Fibroblast of pulmonary artery (primary cell): ENCODE data around the gene NTRK3.

Experiments used
- DNase-seq: peaks from one replicate; pipeline ENCODE4 v3.0.0-alpha.2; 2010; ENCODE audit warnings: low read depth
- H3K4me3 ChIP-seq: replicated peaks from 2 replicates; pipeline ENCODE4 v1.5.1; 2011; ENCODE audit warnings: low read depth, mild to moderate bottlenecking, control low read depth, low read length, moderate library complexity
- CTCF ChIP-seq: IDR thresholded peaks from 2 replicates; pipeline ENCODE4 v1.5.1; 2011; ENCODE audit warnings: mild to moderate bottlenecking, control low read depth, low read length, inconsistent platforms; ENCODE audit errors: missing control alignments

Gene NTRK3

DNA sequence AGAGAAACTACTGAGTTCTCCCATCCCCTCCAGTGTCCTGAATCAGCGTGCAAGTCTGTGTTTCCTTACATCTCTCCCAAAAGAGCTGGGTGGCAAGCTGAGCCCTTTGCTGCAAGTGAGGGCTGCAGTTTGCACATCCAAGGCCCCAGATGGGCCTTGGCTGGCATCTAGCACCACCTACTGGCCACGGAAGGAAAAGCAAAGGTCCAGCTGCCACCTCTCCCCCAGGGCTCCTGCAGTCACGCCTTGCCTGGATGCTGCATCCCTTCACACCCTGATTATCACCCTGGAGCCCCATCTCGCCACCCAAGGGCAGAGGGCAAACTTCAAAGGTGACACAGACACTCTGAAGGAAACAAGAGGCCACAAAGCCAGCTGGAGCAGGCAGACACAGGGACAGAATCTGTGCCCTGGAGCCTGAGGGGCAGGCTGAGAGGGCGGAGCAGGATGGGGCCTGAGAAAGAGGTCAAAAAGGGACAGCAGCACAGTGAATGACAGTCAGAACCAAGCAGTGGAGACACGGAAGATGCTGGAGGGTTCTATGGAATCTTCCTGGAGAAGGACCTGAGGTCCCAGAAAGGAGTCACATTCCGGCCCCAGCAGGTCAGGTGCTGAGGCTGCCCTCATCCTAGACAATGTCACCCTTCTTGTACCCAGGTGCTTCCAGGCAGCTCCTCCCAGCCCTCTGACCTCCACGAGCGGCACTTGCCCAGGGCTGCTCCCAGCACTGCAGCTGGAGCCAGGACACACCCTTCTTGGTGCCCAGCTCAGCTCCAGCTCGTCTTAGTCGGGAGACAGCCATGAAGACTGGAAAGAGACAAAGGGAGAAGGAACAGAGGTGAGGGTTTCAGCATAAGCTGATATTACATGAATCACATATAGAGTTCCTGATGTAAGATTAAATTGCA lies 18.3 kb upstream of the NTRK3 start:
- no peak overlapping the region for H3K4me3 ChIP-seq
- TF ChIP-seq CTCF = peak; percentile 94
- DNase-seq = peak; percentile 69

DNA sequence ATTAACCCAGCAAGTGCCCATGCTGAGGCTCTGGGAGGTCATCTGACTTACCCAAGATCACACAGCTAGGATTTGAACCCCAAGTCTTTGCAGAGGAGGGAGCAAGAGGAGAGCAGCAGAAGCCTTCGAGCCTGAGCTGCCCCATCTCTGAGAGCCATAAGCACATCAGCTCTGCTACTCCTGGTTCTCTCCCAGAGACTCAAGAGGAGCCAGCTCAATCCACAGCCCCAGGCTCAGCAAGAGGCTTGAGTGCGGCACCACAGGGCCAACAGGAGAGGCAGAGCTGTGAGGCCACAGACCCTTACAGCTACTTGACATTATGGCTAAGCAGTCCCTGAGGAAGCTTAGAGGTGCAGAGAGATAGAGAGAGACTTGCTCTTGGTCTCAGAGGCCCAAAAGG lies 15.9 kb upstream of the NTRK3 start:
- no peak for DNase-seq
- no peak overlapping the region for H3K4me3 ChIP-seq
- TF ChIP-seq CTCF = no peak

DNA sequence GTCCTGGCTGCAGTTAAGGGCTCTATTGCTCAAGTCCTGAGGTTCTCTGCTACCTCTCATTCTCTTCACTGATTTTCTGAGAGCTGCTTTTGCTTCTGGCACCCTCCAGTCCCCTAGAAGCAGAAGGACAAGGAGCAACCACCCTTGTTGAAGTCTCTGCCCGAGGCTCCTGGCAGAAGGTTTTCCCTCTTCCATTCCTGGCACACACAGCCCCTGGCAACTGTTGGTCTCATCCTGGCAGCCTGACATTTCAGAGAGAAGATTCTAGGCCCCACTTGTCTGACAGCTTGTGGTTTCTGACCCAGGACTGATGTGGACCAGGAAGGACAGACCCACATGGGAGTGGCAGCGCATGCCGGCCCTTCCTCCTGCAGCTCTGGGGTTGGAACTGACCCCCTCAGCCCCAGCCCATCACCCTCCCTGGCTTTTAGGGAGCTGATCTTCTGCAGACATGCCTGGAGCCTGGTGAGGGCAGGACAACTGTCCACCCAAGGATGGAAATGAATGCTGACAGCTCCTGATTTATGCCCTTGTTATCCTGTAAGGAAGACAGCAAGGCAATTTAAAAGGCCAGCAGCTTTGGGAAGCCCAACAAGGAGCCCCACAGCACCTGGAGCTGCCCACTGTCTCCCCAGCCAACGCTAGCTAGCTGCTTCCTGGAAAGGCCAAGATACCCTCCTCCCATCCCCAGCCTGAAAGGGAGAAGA lies 13.0 kb upstream of the NTRK3 start:
- no peak for TF ChIP-seq CTCF
- no peak for DNase-seq
- no peak overlapping the region for H3K4me3 ChIP-seq

DNA sequence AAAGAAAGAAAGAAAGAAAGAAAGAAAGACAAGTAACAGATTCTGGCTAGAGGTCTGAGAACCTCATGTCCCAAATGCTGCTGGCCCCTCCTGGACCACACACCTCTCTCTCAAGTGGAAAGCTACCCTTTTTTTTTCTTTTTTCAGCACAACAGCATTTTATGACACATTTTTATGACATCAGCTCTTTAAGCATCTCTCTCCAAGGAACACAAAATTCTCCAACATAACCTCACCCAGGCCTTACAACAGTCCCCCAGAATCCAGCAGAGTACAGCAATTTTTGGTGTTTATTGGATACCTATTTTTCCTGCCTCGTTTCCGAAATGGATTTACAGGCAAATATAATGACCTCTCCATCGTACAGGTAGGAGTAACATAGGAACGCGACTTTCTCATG lies 11.2 kb upstream of the NTRK3 start:
- TF ChIP-seq CTCF = no peak
- DNase-seq = no peak
- H3K4me3 ChIP-seq = no peak overlapping the region

DNA sequence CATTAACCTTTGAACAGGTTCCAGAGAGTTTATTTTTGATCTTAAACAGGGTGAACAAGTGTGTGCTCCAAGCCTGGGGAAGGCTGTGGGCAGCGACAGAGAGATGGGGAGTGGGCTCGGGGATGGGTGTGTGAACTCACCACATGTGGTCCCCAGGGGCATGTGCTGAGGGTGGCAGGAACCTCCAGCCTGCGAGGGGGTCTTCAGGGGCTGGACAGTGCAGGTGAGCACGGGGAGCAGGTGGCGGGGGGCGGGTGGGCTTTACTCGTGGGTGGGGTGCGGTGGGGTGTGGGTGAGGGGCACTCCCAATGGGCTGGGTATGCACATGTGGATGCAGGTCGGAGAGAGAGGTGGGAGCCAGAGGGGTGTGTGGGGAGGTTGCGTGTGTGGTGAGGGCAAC lies 9.6 kb upstream of the NTRK3 start:
- H3K4me3 ChIP-seq = no peak overlapping the region
- DNase-seq = no peak
- no peak for TF ChIP-seq CTCF

DNA sequence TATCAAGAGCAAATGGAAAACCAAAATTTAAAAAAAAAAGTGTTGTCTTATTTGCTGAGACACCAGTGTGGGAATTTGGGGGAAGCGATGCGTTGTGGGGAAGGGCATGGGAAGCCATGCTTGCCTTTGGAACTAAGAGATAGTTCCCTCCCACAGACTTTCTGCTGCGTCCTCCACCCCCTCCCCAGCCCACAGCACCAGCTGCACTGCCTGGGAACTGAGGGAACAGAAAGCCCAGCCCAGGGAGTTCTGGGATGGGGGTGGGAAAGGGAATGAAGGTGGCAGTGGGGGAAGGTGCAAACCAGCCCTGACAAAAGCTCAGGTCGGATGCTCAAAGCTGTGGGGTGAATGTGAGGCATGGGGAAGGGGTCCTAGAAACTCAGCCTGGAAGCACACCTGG lies 8.1 kb upstream of the NTRK3 start:
- no peak for DNase-seq
- TF ChIP-seq CTCF = no peak
- no peak overlapping the region for H3K4me3 ChIP-seq
